GM23338 (cell line): ENCODE data around the gene FAM168B. TPM values are rescaled to one million over a fixed set of nuclear protein-coding genes. Genes with fewer than 3 reads are reported as not detected.

ENCODE experiments used
- ATAC-seq: fragments of 200-7000 bp; cut with Tn5 transposase; 3 replicates; pipeline ENCODE4 v1.9.1; 2020
- DNase-seq: peaks from one replicate; pipeline ENCODE4 v3.0.0-alpha.2; 2015; ENCODE audit warnings: low spot score
- H2AFZ ChIP-seq: fragments of 200-600 bp; sonication (generic); 2 replicates; pipeline ENCODE4 v1.8.0; 2016; ENCODE audit warnings: antibody characterized with exemption, mild to moderate bottlenecking, moderate library complexity
- H3F3A ChIP-seq: fragments of 200-600 bp; sonication (generic); replicated peaks from 2 replicates; pipeline ENCODE4 v1.8.0; 2017; ENCODE audit warnings: antibody characterized with exemption, mixed run types, low read depth
- H3K27ac ChIP-seq: fragments of 200-600 bp; sonication (generic); 2 replicates; pipeline ENCODE4 v1.6.1; 2016; ENCODE audit warnings: low read depth
- H3K27me3 ChIP-seq: fragments of 200-600 bp; sonication (generic); 2 replicates; pipeline ENCODE4 v1.8.0; 2016; ENCODE audit warnings: mild to moderate bottlenecking, mixed run types, moderate library complexity; ENCODE audit not compliant: insufficient read depth
- H3K36me3 ChIP-seq: fragments of 200-600 bp; sonication (generic); 2 replicates; pipeline ENCODE4 v1.8.0; 2016; ENCODE audit warnings: mild to moderate bottlenecking; ENCODE audit not compliant: insufficient read depth
- H3K4me1 ChIP-seq: fragments of 200-600 bp; sonication (generic); 2 replicates; pipeline ENCODE4 v1.8.0; 2016; ENCODE audit warnings: mild to moderate bottlenecking, moderate library complexity; ENCODE audit not compliant: insufficient read depth
- H3K4me2 ChIP-seq: fragments of 200-600 bp; sonication (generic); 2 replicates; pipeline ENCODE4 v1.7.1; 2017; ENCODE audit warnings: mixed run types
- H3K4me3 ChIP-seq: fragments of 200-600 bp; sonication (generic); 2 replicates; pipeline ENCODE4 v1.6.1; 2016; ENCODE audit warnings: mixed run types
- H3K79me2 ChIP-seq: fragments of 200-600 bp; sonication (generic); replicated peaks from 2 replicates; pipeline ENCODE4 v1.8.0; 2017; ENCODE audit warnings: mild to moderate bottlenecking; ENCODE audit not compliant: insufficient read depth
- H3K9me2 ChIP-seq: fragments of 200-600 bp; sonication (generic); 2 replicates; pipeline ENCODE4 v1.8.0; 2017; ENCODE audit not compliant: insufficient read depth
- H4K20me1 ChIP-seq: fragments of 200-600 bp; sonication (generic); replicated peaks from 2 replicates; pipeline ENCODE4 v1.8.0; 2017; ENCODE audit warnings: mild to moderate bottlenecking; ENCODE audit not compliant: insufficient read depth
- H3K27ac Mint-ChIP-seq: 2 replicates; pipeline ENCODE4 v1.8.0; 2020; ENCODE audit warnings: inconsistent platforms, mild to moderate bottlenecking, moderate library complexity, mixed read lengths
- H3K27me3 Mint-ChIP-seq: 3 replicates; pipeline ENCODE4 v1.8.0; 2022; ENCODE audit warnings: low read depth, mild to moderate bottlenecking, moderate library complexity, mixed read lengths, inconsistent platforms; ENCODE audit not compliant: insufficient read depth, poor library complexity
- H3K36me3 Mint-ChIP-seq: 3 replicates; pipeline ENCODE4 v1.8.0; 2021; ENCODE audit warnings: low read depth, mild to moderate bottlenecking, inconsistent platforms, moderate library complexity, mixed read lengths
- H3K4me1 Mint-ChIP-seq: 3 replicates; pipeline ENCODE4 v1.8.0; 2020; ENCODE audit warnings: mild to moderate bottlenecking, inconsistent platforms, mixed read lengths
- H3K4me3 Mint-ChIP-seq: 3 replicates; pipeline ENCODE4 v1.8.0; 2021; ENCODE audit warnings: moderate library complexity, mild to moderate bottlenecking, inconsistent platforms, mixed read lengths
- H3K9me3 Mint-ChIP-seq: 3 replicates; pipeline ENCODE4 v1.8.0; 2020; ENCODE audit warnings: moderate library complexity, mild to moderate bottlenecking, inconsistent platforms, mixed read lengths
- CREB1 ChIP-seq: fragments of 250-450 bp; sonication (Bioruptor Pico); IDR thresholded peaks from 2 replicates; pipeline ENCODE4 v1.5.0; 2020; ENCODE audit warnings: low read depth, mild to moderate bottlenecking, moderate library complexity
- CTCF ChIP-seq, 2 experiments: fragments of 200-600 bp in 1 of 2; sonication (generic) in 1 of 2; conservative IDR thresholded peaks; 2 replicates each; pipeline versions ENCODE4 v1.5.1 to v1.6.1; 2016 to 2017; ENCODE audit warnings: antibody characterized with exemption in 2 of 2, low read depth in 2 of 2, mild to moderate bottlenecking in 2 of 2, moderate library complexity in 1 of 2
- ETS1 ChIP-seq: IDR thresholded peaks from 2 replicates; pipeline ENCODE4 v1.6.1; 2016; ENCODE audit warnings: antibody characterized with exemption
- EZH2 ChIP-seq: fragments of 200-600 bp; sonication (generic); IDR thresholded peaks from one replicate; pipeline ENCODE4 v1.8.0; 2017; ENCODE audit warnings: antibody characterized with exemption, mild to moderate bottlenecking, low read depth; ENCODE audit not compliant: unreplicated experiment
- EZH2phosphoT487 ChIP-seq: fragments of 200-600 bp; sonication (generic); IDR thresholded peaks from one replicate; pipeline ENCODE4 v1.8.1; 2018; ENCODE audit warnings: antibody characterized with exemption; ENCODE audit not compliant: unreplicated experiment
- JUNB ChIP-seq: IDR thresholded peaks from one replicate; pipeline ENCODE4 v1.6.1; 2016; ENCODE audit warnings: antibody characterized with exemption; ENCODE audit not compliant: unreplicated experiment
- NANOG ChIP-seq: IDR thresholded peaks from 2 replicates; pipeline ENCODE4 v1.6.1; 2016; ENCODE audit warnings: antibody characterized with exemption, borderline replicate concordance
- POLR2AphosphoS5 ChIP-seq: IDR thresholded peaks from 2 replicates; pipeline ENCODE4 v1.6.1; 2016; ENCODE audit warnings: antibody characterized with exemption, low read depth
- REST ChIP-seq: IDR thresholded peaks from one replicate; pipeline ENCODE4 v1.6.1; 2018; ENCODE audit warnings: antibody characterized with exemption; ENCODE audit not compliant: unreplicated experiment
- STAT1 ChIP-seq: IDR thresholded peaks from one replicate; pipeline ENCODE4 v1.6.1; 2016; ENCODE audit warnings: antibody characterized with exemption; ENCODE audit not compliant: unreplicated experiment
- ZNF114 ChIP-seq: fragments of 250-450 bp; sonication (Bioruptor Pico); IDR thresholded peaks from 2 replicates; pipeline ENCODE4 v1.5.0; 2020; ENCODE audit warnings: mild to moderate bottlenecking, moderate library complexity
- ZNF331 ChIP-seq: fragments of 250-450 bp; sonication (Bioruptor Pico); IDR thresholded peaks from 2 replicates; pipeline ENCODE4 v1.5.0; 2020; ENCODE audit warnings: low read depth, mild to moderate bottlenecking, moderate library complexity
- ZNF462 ChIP-seq: fragments of 250-450 bp; sonication (Bioruptor Pico); IDR thresholded peaks from 2 replicates; pipeline ENCODE4 v1.5.0; 2020; ENCODE audit warnings: mild to moderate bottlenecking, moderate library complexity
- polyA plus RNA-seq: library from polyadenylated mRNA; unstranded; fragments of >200 nt; fragmentation: Nextera tagmentation; extraction: Ambion mirVana; gene quantifications from 2 replicates; pipeline ENCODE4 v1.2.1, GENCODE V29; 2016
- total RNA-seq: library from RNA; depleted of rRNA; stranded (reverse); fragments of >200 nt; shearing (Covaris generic); gene quantifications from 2 replicates; pipeline ENCODE4 v1.2.3, GENCODE V29; 2014

The FAM168B gene
- total and polyA plus RNA-seq, 2 experiments from 2014 or later, result 18.8 to 76.8 TPM

GRCh38 chr2:131093696-131094462 is 619 bp upstream of the FAM168B start:
- Histone ChIP-seq H3K4me3 (peak overlapping the region; percentile 84), H3K79me2 (peaks cover 39% of the 10 kb centered on the region), H4K20me1 (peaks cover 23% of the 10 kb centered on the region), H3F3A (no peaks in the 10 kb centered on the region; the same call in 1 of the 2 replicates), H3K4me2 (peak overlapping the region; percentile 84), H3K27ac (peak overlapping the region; percentile 78), H3K36me3 (peaks cover 16% of the 10 kb centered on the region), H3K4me1 (no peaks in the 10 kb centered on the region), H2AFZ (peak overlapping the region; percentile 98), H3K9me2 (no peaks in the 10 kb centered on the region), H3K27me3 (no peaks in the 10 kb centered on the region)
- H3K27me3 Mint-ChIP-seq, result peaks cover 3% of the 10 kb centered on the region
- TF ChIP-seq POLR2AphosphoS5 (no peak), EZH2 (no peak), ZNF331 (CRISPR knock-in tag) (no peak), ETS1 (no peak), CREB1 (no peak), REST (no peak), STAT1 (no peak), ZNF462 (CRISPR knock-in tag) (no peak), JUNB (no peak), NANOG (no peak), EZH2phosphoT487 (no peak), ZNF114 (CRISPR knock-in tag) (no peak), CTCF (conservative IDR thresholded peaks at IDR 0.05; ENCODE audit: low read depth in 2 of 2) (no peak)
- H3K9me3 Mint-ChIP-seq, result no peaks in the 10 kb centered on the region
- peak; percentile 76 for ATAC-seq
- peaks cover 26% of the 10 kb centered on the region for H3K36me3 Mint-ChIP-seq
- no peaks in the 10 kb centered on the region; the same call in 2 of the 3 replicates for H3K4me1 Mint-ChIP-seq
- peak overlapping the region; percentile 95 for H3K4me3 Mint-ChIP-seq
- H3K27ac Mint-ChIP-seq, result peak overlapping the region; percentile 97
- peak; percentile 72 for DNase-seq
